BJ (cell line): Measurements from ENCODE around the gene UFSP2. TPM values are rescaled to one million over a fixed set of nuclear protein-coding genes. Genes with fewer than 3 reads are reported as not detected.

Experiments
- CTCF ChIA-PET: fragments of 350-600 bp; formaldehyde crosslinking; extraction: SDS; loops from one replicate; lab custom pipeline; 2021; ENCODE audit warnings: antibody characterized with exemption, inconsistent platforms; lab: Yijun Ruan, JAX
- POLR2A ChIA-PET: fragments of 300-600 bp; sonication (Branson Sonifier 250); formaldehyde crosslinking; extraction: SDS; loops from one replicate; lab custom pipeline; 2021; ENCODE audit warnings: antibody characterized with exemption; lab: Charles Lee
- DNase-seq: peaks from one replicate; pipeline ENCODE4 v3.0.0-alpha.2; 2011; ENCODE audit warnings: low read depth
- H3K27me3 ChIP-seq: 2 replicates; pipeline ENCODE4 v1.6.0; 2011; ENCODE audit warnings: low read length; ENCODE audit not compliant: control insufficient read depth, insufficient read depth
- H3K36me3 ChIP-seq: 2 replicates; pipeline ENCODE4 v1.5.1; 2011; ENCODE audit warnings: low read length; ENCODE audit not compliant: control insufficient read depth, insufficient read depth
- H3K4me3 ChIP-seq: 2 replicates; pipeline ENCODE4 v1.5.1; 2011; ENCODE audit warnings: low read depth, mild to moderate bottlenecking, control low read depth, low read length
- CTCF ChIP-seq: IDR thresholded peaks from 2 replicates; pipeline ENCODE4 v1.5.1; 2011; ENCODE audit warnings: low read depth, mild to moderate bottlenecking, control low read depth, inconsistent platforms, low read length, moderate library complexity; ENCODE audit not compliant: insufficient read depth
- polyA plus RNA-seq: library from polyadenylated mRNA; depleted of rRNA; stranded (reverse); fragments of >200 nt; gene quantifications from 2 replicates; pipeline ENCODE4 v1.2.3, GENCODE V29; 2011

The UFSP2 gene
- polyA plus RNA-seq, 1 experiment: 18.8 TPM

GRCh38 chr4:185405296-185405999 lies 20.3 kb downstream of the UFSP2 start:
- no peak for DNase-seq
- Histone ChIP-seq H3K27me3 (no peaks in the 10 kb centered on the region), H3K4me3 (no peak overlapping the region), H3K36me3 (peaks cover 6% of the 10 kb centered on the region)
- POLR2A ChIA-PET: interaction anchor here (0.6 kb wide), 2 partner anchors 206 to 663 kb away, joined by 3 read pairs; partner anchors contain the start of gene TLR3
- no peak for TF ChIP-seq CTCF
- CTCF ChIA-PET: interaction anchor here (0.9 to 1.3 kb wide), 2 partner anchors 9 to 10 kb away, joined by 4 read pairs; partner anchors contain the start of gene ANKRD37

GRCh38 chr4:185404031-185404430 lies 21.7 kb downstream of the UFSP2 start:
- H3K27me3 ChIP-seq: no peaks in the 10 kb centered on the region
- no peak for DNase-seq
- no peak overlapping the region for H3K4me3 ChIP-seq
- no peak for TF ChIP-seq CTCF
- ChIA-PET POLR2A (no interaction called here), CTCF (interaction anchor here (0.6 kb wide), 1 partner anchor 192 kb away, joined by 5 read pairs; no protein-coding TSS in a partner anchor)
- H3K36me3 ChIP-seq: peaks cover 6% of the 10 kb centered on the region

- POLR2A ChIA-PET: no interaction called here
- DNase-seq: no peak
- H3K4me3 ChIP-seq: no peak overlapping the region
- CTCF ChIA-PET: no interaction called here
- peaks cover 6% of the 10 kb centered on the region for H3K36me3 ChIP-seq
- no peaks in the 10 kb centered on the region for H3K27me3 ChIP-seq
- no peak for TF ChIP-seq CTCF
These were observed 26.3 kb downstream of the UFSP2 start for GRCh38 chr4:185399466-185399865.

GRCh38 chr4:185398618-185399017 lies 27.1 kb downstream of the UFSP2 start:
- POLR2A ChIA-PET: no interaction called here
- DNase-seq: no peak
- Histone ChIP-seq H3K27me3 (no peaks in the 10 kb centered on the region), H3K36me3 (peaks cover 6% of the 10 kb centered on the region), H3K4me3 (no peak overlapping the region)
- CTCF ChIA-PET: interaction anchor here (1.4 kb wide), 1 partner anchor 12 kb away, joined by 3 read pairs; no protein-coding TSS in a partner anchor
- no peak for TF ChIP-seq CTCF

GRCh38 chr4:185396724-185397385 lies 28.9 kb downstream of the UFSP2 start, which contains the start of gene ANKRD37:
Gene ANKRD37, plus strand, starts transcription at chr4:185396841. Its CDS starts 83 bp downstream, at chr4:185396924.
- ChIA-PET POLR2A (interaction anchor here (0.7 kb wide), 1 partner anchor 1231 kb away, joined by 3 read pairs; no protein-coding TSS in a partner anchor), CTCF (interaction anchor here (0.9 to 1.4 kb wide), 7 partner anchors 9 to 213 kb away, joined by 3 to 4 read pairs (median 4); partner anchors contain the start of genes SNX25 and UFSP2)
- no peak for DNase-seq
- Histone ChIP-seq H3K27me3 (no peaks in the 10 kb centered on the region), H3K4me3 (peak within 1 kb of the TSS; percentile 84), H3K36me3 (peaks cover 3% of the 10 kb centered on the region)
- no peak for TF ChIP-seq CTCF
